HG02943 (cell line): ENCODE measurements around the gene CSRNP3.
A peak's percentile ranks its signal among the peaks of the same experiment; 100 is the strongest.

ENCODE experiments used
- ATAC-seq: cut with Tn5 transposase; IDR thresholded peaks from one replicate; pipeline ENCODE4 v1.9.1; 2021; ENCODE audit warnings: mild to moderate bottlenecking, low read depth, moderate library complexity; ENCODE audit not compliant: unreplicated experiment

CSRNP3 gene

GRCh38 chr2:165469417-165469816, at the start of gene CSRNP3:
CSRNP3 (plus strand) TSS chr2:165469698; CDS start chr2:165595066, 125,368 bp downstream.
- no peak for ATAC-seq

- ATAC-seq: no peak
These were observed 49.3 kb upstream of the CSRNP3 start for GRCh38 chr2:165420231-165420630.

GRCh38 chr2:165423081-165423480, 46.4 kb upstream of the CSRNP3 start:
- ATAC-seq: no peak

GRCh38 chr2:165425556-165425955, 43.9 kb upstream of the CSRNP3 start:
- no peak for ATAC-seq

- ATAC-seq: no peak
These were observed 41.8 kb upstream of the CSRNP3 start for GRCh38 chr2:165427686-165428085.

GRCh38 chr2:165428926-165429325, 40.6 kb upstream of the CSRNP3 start:
- ATAC-seq: no peak

- ATAC-seq: no peak
These were observed 38.5 kb upstream of the CSRNP3 start for GRCh38 chr2:165431014-165431413.

GRCh38 chr2:165432234-165432966, 37.1 kb upstream of the CSRNP3 start:
- no peak for ATAC-seq

GRCh38 chr2:165434865-165435496, 34.5 kb upstream of the CSRNP3 start:
- no peak for ATAC-seq

- ATAC-seq: no peak
These were observed 33.9 kb upstream of the CSRNP3 start for GRCh38 chr2:165435611-165436010.

GRCh38 chr2:165436559-165436958, 32.9 kb upstream of the CSRNP3 start:
- ATAC-seq: peak; percentile 65

- ATAC-seq: no peak
These were observed 29.1 kb upstream of the CSRNP3 start for GRCh38 chr2:165440367-165440766.

GRCh38 chr2:165443511-165443910, 26.0 kb upstream of the CSRNP3 start:
- no peak for ATAC-seq

GRCh38 chr2:165448406-165448805, 21.1 kb upstream of the CSRNP3 start:
- ATAC-seq: no peak

- no peak for ATAC-seq
These were observed 19.3 kb upstream of the CSRNP3 start for GRCh38 chr2:165450156-165450555.

- no peak for ATAC-seq
These were observed 17.2 kb upstream of the CSRNP3 start for GRCh38 chr2:165452327-165452726.

- ATAC-seq: no peak
These were observed 15.9 kb upstream of the CSRNP3 start for GRCh38 chr2:165453561-165454094.

- ATAC-seq: no peak
These were observed 14.6 kb upstream of the CSRNP3 start for GRCh38 chr2:165454905-165455304.

GRCh38 chr2:165456027-165456426, 13.5 kb upstream of the CSRNP3 start:
- ATAC-seq: no peak

GRCh38 chr2:165462443-165462842, 7.1 kb upstream of the CSRNP3 start:
- ATAC-seq: no peak

- no peak for ATAC-seq
These were observed 3.1 kb upstream of the CSRNP3 start for GRCh38 chr2:165466386-165466785.

- no peak for ATAC-seq
These were observed 1.6 kb upstream of the CSRNP3 start for GRCh38 chr2:165467921-165468320.
